ENCODE results near the gene ARRDC2. TPM values are rescaled to one million over a fixed set of nuclear protein-coding genes. Genes with fewer than 3 reads are reported as not detected.

The ARRDC2 gene
- total RNA-seq, 1 experiment from 2014 or later: 9.2 TPM

- Mint-ChIP-seq H3K9me3 (no peaks in the 10 kb centered on the region), H3K36me3 (no peaks in the 10 kb centered on the region), H3K27me3 (ENCODE audit: low read depth) (peaks cover 4% of the 10 kb centered on the region; the same call in 1 of the 2 replicates), H3K4me3 (no peak overlapping the region), H3K4me1 (peaks cover 2% of the 10 kb centered on the region; the same call in 1 of the 2 replicates), H3K27ac (no peak overlapping the region)
- ATAC-seq (no peak), DNase-seq (ENCODE audit: low spot score) (no peak)
- POLR2A ChIA-PET: no interaction called here
- TF ChIP-seq ZSCAN18 (CRISPR knock-in tag; IDR thresholded peaks at IDR 0.05): no peak
- TF ChIP-seq AFF4 (CRISPR knock-in tag; IDR thresholded peaks at IDR 0.05; ENCODE audit: borderline replicate concordance): no peak
- TF ChIP-seq ZNF281 (CRISPR knock-in tag; IDR thresholded peaks at IDR 0.05): no peak
- CTCF ChIA-PET: interaction anchor here (0.6 to 1.4 kb wide), 3 partner anchors 9 to 61 kb away, joined by 3 to 5 read pairs (median 3); partner anchors contain the start of gene ARRDC2
These were observed 43.9 kb downstream of the ARRDC2 start for GRCh38 chr19:18051887-18052286.

- ATAC-seq (no peak), DNase-seq (ENCODE audit: low spot score) (no peak)
- H3K27ac Mint-ChIP-seq: no peak overlapping the region
- H3K27me3 Mint-ChIP-seq (ENCODE audit: low read depth): peaks cover 4% of the 10 kb centered on the region; the same call in 1 of the 2 replicates
- peaks cover 5% of the 10 kb centered on the region for H3K4me1 Mint-ChIP-seq
- CTCF ChIA-PET: interaction anchor here (1.3 kb wide), 1 partner anchor 60 kb away, joined by 4 read pairs; no protein-coding TSS in a partner anchor
- POLR2A ChIA-PET: no interaction called here
- H3K9me3 Mint-ChIP-seq: no peaks in the 10 kb centered on the region
- H3K4me3 Mint-ChIP-seq: no peak overlapping the region
- no peaks in the 10 kb centered on the region for H3K36me3 Mint-ChIP-seq
- TF ChIP-seq AFF4 (CRISPR knock-in tag; IDR thresholded peaks at IDR 0.05; ENCODE audit: borderline replicate concordance): no peak
- TF ChIP-seq KAT7 (CRISPR knock-in tag; IDR thresholded peaks at IDR 0.05; ENCODE audit: borderline replicate concordance): no peak
- no peak for TF ChIP-seq TEAD1 (CRISPR knock-in tag; IDR thresholded peaks at IDR 0.05)
- no peak for TF ChIP-seq PRDM15 (CRISPR knock-in tag; IDR thresholded peaks at IDR 0.05)
- TF ChIP-seq ATF1 (CRISPR knock-in tag; IDR thresholded peaks at IDR 0.05): no peak
- no peak for TF ChIP-seq RELA (CRISPR knock-in tag; IDR thresholded peaks at IDR 0.05; ENCODE audit: borderline replicate concordance)
- no peak for TF ChIP-seq TEAD4 (CRISPR knock-in tag; IDR thresholded peaks at IDR 0.05)
- no peak for TF ChIP-seq ATF3 (CRISPR knock-in tag; conservative IDR thresholded peaks at IDR 0.05)
- TF ChIP-seq ZBTB43 (CRISPR knock-in tag; IDR thresholded peaks at IDR 0.05): no peak
- no peak for TF ChIP-seq ZNF512 (CRISPR knock-in tag; IDR thresholded peaks at IDR 0.05; ENCODE audit: borderline replicate concordance)
These were observed 45.7 kb downstream of the ARRDC2 start for GRCh38 chr19:18053576-18054219.

Measured in WTC11 (cell line).